Upper lobe of left lung (tissue), 6 donors: Measurements from ENCODE around the gene KCNG1. TPM values are rescaled to one million over a fixed set of nuclear protein-coding genes. Genes with fewer than 3 reads are reported as not detected.

Source experiments
- ATAC-seq, 2 donors: fragments of 200-7000 bp; cut with Tn5 transposase; one replicate each; pipeline ENCODE4 v1.9.1; 2022; ENCODE audit warnings: mild to moderate bottlenecking in 2 of 2, moderate library complexity in 2 of 2; ENCODE audit not compliant: low FRiP score in 2 of 2
- DNase-seq, 2 donors: peaks; one replicate each; pipeline ENCODE4 v3.0.0-alpha.2; 2019 to 2020
- H3K27ac ChIP-seq, 4 donors: fragments of 200-600 bp; sonication (generic); one replicate each; pipeline ENCODE4 v1.5.1; 2016 to 2019
- H3K27me3 ChIP-seq, 4 donors: fragments of 200-600 bp; sonication (generic); one replicate each; pipeline ENCODE4 v1.5.1; 2017 to 2019
- H3K36me3 ChIP-seq, 4 donors: fragments of 200-600 bp; sonication (generic); one replicate each; pipeline ENCODE4 v1.5.1; 2016 to 2019
- H3K4me1 ChIP-seq, 4 donors: fragments of 200-600 bp; sonication (generic); one replicate each; pipeline ENCODE4 v1.5.1; 2018 to 2019
- H3K4me3 ChIP-seq, 4 donors: fragments of 200-600 bp; sonication (generic); one replicate each; pipeline ENCODE4 v1.5.1; 2017 to 2019; ENCODE audit warnings: mild to moderate bottlenecking in 2 of 4, moderate library complexity in 1 of 4
- H3K9me3 ChIP-seq, 4 donors: fragments of 200-600 bp; sonication (generic); one replicate each; pipeline ENCODE4 v1.5.1; 2018 to 2019
- EP300 ChIP-seq, 4 donors: sonication (generic); formaldehyde crosslinking; IDR thresholded peaks; one replicate each; pipeline ENCODE4 v1.5.1; 2017; ENCODE audit warnings: antibody characterized with exemption in 4 of 4, control low read depth in 2 of 4
- POLR2A ChIP-seq, 4 donors: fragments of 450-650 bp; IDR thresholded peaks; one replicate each; pipeline ENCODE4 v1.5.1; 2016 to 2017; ENCODE audit warnings: antibody characterized with exemption in 4 of 4, mild to moderate bottlenecking in 2 of 4
- POLR2AphosphoS5 ChIP-seq, 2 donors: sonication (generic); formaldehyde crosslinking; IDR thresholded peaks; one replicate each; pipeline ENCODE4 v1.5.1; 2017; ENCODE audit warnings: antibody characterized with exemption in 2 of 2
- WGBS, 2 donors: methylation state at CpG; one replicate each; pipeline ENCODE4 v1.1.5; 2017 to 2018; 5-methylcytosine and 5-hydroxymethylcytosine counted together
- total RNA-seq, 6 donors: library from RNA; depleted of rRNA in 4 of 6; stranded (reverse); fragments of >200 nt in 4 of 6; gene quantifications; one replicate each; pipeline versions ENCODE4 v1.1.0 to v1.2.1, GENCODE V29; 2016 to 2021
- TF ChIP-seq, protein P1 (sequence below), 6 experiments: fragments of 450-650 bp in 4 of 6; fragments of 200-600 bp in 2 of 6; sonication (generic) in 2 of 6; IDR thresholded peaks; one replicate each; pipeline ENCODE4 v1.5.1; 2016 to 2019; ENCODE audit warnings: antibody characterized with exemption in 6 of 6
- donor health status: DM: no; HTN: no; CAD: no; lungs with moderate emphysema.
- donor health status: DM: no; HTN: yes; CAD: no; lungs with severe emphysema.

The KCNG1 gene
- total RNA-seq, 6 donors from 2014 or later = 0.17 to 0.37 (median 0.25) TPM; not detected in 2

GRCh38 chr20:51036827-51037531, 14.1 kb upstream of the KCNG1 start:
- H3K27ac ChIP-seq = no peak overlapping the region
- 66 to 68% methylated on average over 7 of the region's 7 CpGs for WGBS, 2 donors
- no peaks in the 10 kb centered on the region for H3K27me3 ChIP-seq
- ATAC-seq (no peak), DNase-seq (no peak)
- H3K4me3 ChIP-seq = no peak overlapping the region
- H3K9me3 ChIP-seq = no peaks in the 10 kb centered on the region
- H3K4me1 ChIP-seq = no peaks in the 10 kb centered on the region
- TF ChIP-seq POLR2A (IDR thresholded peaks at IDR 0.05) (no peak), POLR2AphosphoS5 (IDR thresholded peaks at IDR 0.05) (no peak), EP300 (IDR thresholded peaks at IDR 0.05) (no peak)
- TF ChIP-seq, protein P1, sequence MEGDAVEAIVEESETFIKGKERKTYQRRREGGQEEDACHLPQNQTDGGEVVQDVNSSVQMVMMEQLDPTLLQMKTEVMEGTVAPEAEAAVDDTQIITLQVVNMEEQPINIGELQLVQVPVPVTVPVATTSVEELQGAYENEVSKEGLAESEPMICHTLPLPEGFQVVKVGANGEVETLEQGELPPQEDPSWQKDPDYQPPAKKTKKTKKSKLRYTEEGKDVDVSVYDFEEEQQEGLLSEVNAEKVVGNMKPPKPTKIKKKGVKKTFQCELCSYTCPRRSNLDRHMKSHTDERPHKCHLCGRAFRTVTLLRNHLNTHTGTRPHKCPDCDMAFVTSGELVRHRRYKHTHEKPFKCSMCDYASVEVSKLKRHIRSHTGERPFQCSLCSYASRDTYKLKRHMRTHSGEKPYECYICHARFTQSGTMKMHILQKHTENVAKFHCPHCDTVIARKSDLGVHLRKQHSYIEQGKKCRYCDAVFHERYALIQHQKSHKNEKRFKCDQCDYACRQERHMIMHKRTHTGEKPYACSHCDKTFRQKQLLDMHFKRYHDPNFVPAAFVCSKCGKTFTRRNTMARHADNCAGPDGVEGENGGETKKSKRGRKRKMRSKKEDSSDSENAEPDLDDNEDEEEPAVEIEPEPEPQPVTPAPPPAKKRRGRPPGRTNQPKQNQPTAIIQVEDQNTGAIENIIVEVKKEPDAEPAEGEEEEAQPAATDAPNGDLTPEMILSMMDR (IDR thresholded peaks at IDR 0.05) = no peak
- H3K36me3 ChIP-seq = no peaks in the 10 kb centered on the region

DNA sequence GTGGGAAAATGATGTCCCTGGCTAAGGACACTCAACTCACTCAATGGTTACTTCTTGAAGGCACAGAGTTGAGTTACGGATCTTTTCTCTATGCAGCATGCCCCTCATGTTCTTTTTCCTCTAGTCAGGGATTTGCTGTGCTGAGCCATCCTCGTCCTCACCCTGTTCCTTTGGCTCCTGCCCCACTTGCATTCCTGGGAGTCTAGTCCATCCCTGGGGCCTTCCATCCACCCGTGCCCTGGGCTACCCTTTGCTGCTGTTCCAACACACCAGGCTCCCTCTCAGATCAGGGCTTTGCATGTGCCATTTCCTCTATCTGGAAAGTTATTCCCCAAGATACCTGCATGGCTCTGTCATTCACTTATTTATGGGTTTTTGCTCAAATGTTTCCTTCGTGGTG, 13.3 kb upstream of the KCNG1 start:
- TF ChIP-seq, protein P1 (IDR thresholded peaks at IDR 0.05) = no peak
- TF ChIP-seq POLR2A (IDR thresholded peaks at IDR 0.05) (no peak), EP300 (IDR thresholded peaks at IDR 0.05) (no peak), POLR2AphosphoS5 (IDR thresholded peaks at IDR 0.05) (no peak)
- DNase-seq = no peak

DNA sequence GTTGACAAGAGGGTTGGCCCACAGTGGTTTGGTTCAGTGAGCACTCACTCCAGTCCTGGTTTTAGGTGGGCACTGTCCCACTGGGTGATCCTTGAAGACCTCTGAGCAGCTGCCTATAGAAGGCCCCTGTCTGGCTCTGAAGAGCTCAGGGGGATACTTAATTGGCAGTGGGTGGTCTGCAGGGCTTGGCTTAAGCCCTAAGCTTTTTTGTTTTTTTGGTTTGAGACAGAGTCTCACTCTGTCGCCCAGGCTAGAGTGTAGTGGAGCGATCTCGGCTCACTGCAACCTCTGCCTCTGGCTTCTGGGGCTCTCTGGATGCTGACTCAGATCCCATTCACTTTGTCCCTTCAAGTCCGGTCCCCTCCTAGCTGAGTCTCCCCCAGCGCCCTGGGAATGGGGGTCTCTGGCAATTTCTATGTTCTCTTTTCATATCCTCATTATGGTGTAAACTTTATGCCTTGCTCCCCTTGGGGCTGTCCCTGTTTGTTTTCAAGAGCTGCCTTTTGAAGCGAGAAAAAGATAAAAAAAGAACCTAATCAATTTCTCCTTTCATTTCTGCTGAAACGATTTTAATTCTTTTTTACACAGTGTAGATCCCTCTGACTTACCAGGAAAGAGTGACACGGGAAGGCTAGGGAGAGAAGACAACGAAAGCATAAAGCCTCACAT, 12.2 kb upstream of the KCNG1 start:
- Histone ChIP-seq H3K4me3 (no peak overlapping the region), H3K4me1 (no peaks in the 10 kb centered on the region), H3K9me3 (no peaks in the 10 kb centered on the region), H3K27me3 (no peaks in the 10 kb centered on the region), H3K36me3 (no peaks in the 10 kb centered on the region), H3K27ac (no peak overlapping the region)
- ATAC-seq (no peak), DNase-seq (no peak)
- TF ChIP-seq EP300 (IDR thresholded peaks at IDR 0.05) (no peak), POLR2A (IDR thresholded peaks at IDR 0.05) (no peak), POLR2AphosphoS5 (IDR thresholded peaks at IDR 0.05) (no peak)
- TF ChIP-seq, protein P1 (IDR thresholded peaks at IDR 0.05) = no peak
- 65 to 66% methylated on average over 9 of the region's 9 CpGs for WGBS, 2 donors

More for the DNA sequence above, 13.3 kb upstream of the KCNG1 start:
- 68 to 70% methylated on average over 4 of the region's 4 CpGs for WGBS, 2 donors
- Histone ChIP-seq H3K36me3 (no peaks in the 10 kb centered on the region), H3K27ac (no peak overlapping the region), H3K4me1 (no peaks in the 10 kb centered on the region), H3K9me3 (no peaks in the 10 kb centered on the region), H3K4me3 (no peak overlapping the region), H3K27me3 (no peaks in the 10 kb centered on the region)
- no peak for ATAC-seq

DNA sequence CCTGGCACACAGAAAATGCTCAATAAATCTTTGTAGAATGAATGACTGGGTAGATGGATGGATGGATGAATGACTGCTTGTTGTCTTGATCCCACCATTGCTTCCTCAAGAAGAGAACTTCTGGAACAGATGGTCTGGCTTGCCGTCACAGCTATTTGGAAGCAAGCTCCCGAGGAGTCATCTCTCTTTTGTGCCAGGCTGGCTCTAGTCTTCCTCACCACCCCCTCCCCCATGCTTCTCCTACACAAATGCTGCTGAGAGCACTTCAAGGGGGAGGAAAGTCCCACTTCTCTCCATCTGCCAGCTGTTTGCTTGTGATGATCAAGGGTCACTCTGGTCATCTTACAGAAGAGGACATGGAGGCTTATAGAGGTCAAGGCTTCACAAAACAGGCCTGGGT, 11.6 kb upstream of the KCNG1 start:
- TF ChIP-seq POLR2AphosphoS5 (IDR thresholded peaks at IDR 0.05) = no peak
- no peak for TF ChIP-seq POLR2A (IDR thresholded peaks at IDR 0.05)
- TF ChIP-seq EP300 (IDR thresholded peaks at IDR 0.05) = no peak
- TF ChIP-seq, protein P1 (IDR thresholded peaks at IDR 0.05) = no peak
- H3K27ac ChIP-seq = no peak overlapping the region
- H3K27me3 ChIP-seq = no peaks in the 10 kb centered on the region
- no peak overlapping the region for H3K4me3 ChIP-seq
- WGBS, 2 donors = 63 to 73% methylated on average over 2 of the region's 2 CpGs
- no peaks in the 10 kb centered on the region for H3K36me3 ChIP-seq
- H3K4me1 ChIP-seq = no peaks in the 10 kb centered on the region
- DNase-seq (no peak), ATAC-seq (no peak)
- no peaks in the 10 kb centered on the region for H3K9me3 ChIP-seq
